ENCODE measurements around the gene FSCN2. TPM values are rescaled to one million over a fixed set of nuclear protein-coding genes. Genes with fewer than 3 reads are reported as not detected.
"Not testable (repeated sequence)": the region's sequence is repeated elsewhere in the genome, so short reads cannot be mapped to it uniquely, and the experiment has no call there.

Gene FSCN2
- total RNA-seq, 1 experiment from 2014 or later: 1.6 TPM

DNA sequence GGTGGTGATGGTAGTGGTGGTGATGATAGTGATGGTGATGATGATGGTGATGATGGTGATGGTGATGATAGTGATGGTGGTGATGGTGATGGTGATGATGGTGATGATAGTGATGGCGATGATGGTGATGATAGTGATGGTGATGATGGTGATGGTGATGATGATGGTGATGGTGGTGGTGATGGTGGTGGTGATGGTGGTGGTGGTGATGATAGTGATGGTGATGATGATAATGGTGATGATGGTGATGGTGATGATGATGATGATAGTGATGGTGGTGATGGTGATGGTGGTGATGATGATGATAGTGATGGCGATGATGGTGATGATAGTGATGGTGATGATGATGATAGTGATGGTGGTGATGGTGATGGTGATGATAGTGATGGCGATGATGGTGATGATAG is 3.8 kb downstream of the FSCN2 start:
- H2BK15ac ChIP-seq (ENCODE audit: low read depth, low read length); H4K5ac ChIP-seq (ENCODE audit: insufficient read length, low read depth, low read length); H2BK12ac ChIP-seq (ENCODE audit: insufficient read length, low read depth, low read length); H3K4ac ChIP-seq (ENCODE audit: low read depth, low read length); H3K79me1 ChIP-seq (ENCODE audit: insufficient read depth, low read depth, low read length, poor library complexity, severe bottlenecking); H2AK5ac ChIP-seq (ENCODE audit: insufficient read length, low read length); H3K4me3 Mint-ChIP-seq; H3K4me2 ChIP-seq (ENCODE audit: insufficient read depth, insufficient read length, low read length); H3K9ac ChIP-seq (ENCODE audit: extremely low read depth, insufficient read length, low read length); H2BK5ac ChIP-seq (ENCODE audit: insufficient read length, low read length); H3K27ac Mint-ChIP-seq; H2AFZ ChIP-seq (ENCODE audit: low read length); H3K18ac ChIP-seq (ENCODE audit: insufficient read length, low read depth, low read length); H3T11ph ChIP-seq (ENCODE audit: low read length); H4K91ac ChIP-seq (ENCODE audit: insufficient read length, low read depth, low read length); H3K4me1 ChIP-seq (ENCODE audit: insufficient read depth, low read length); H4K8ac ChIP-seq (replicated peaks; ENCODE audit: insufficient read length, low read depth, low read length); H3K23me2 ChIP-seq (ENCODE audit: insufficient read length, low read depth, low read length, poor library complexity, severe bottlenecking); H3K27ac ChIP-seq (ENCODE audit: insufficient read length, low read depth, low read length); H3K56ac ChIP-seq (ENCODE audit: insufficient read length, low read depth, low read length); H3K23ac ChIP-seq (ENCODE audit: insufficient read length, low read depth, low read length); H2BK20ac ChIP-seq (ENCODE audit: low read depth, low read length, poor library complexity, severe bottlenecking); H4K20me1 ChIP-seq (ENCODE audit: control insufficient read depth, insufficient read depth, insufficient read length); H3K9me3 Mint-ChIP-seq; H3K9me3 ChIP-seq (ENCODE audit: control insufficient read depth, low read depth, low read length); DNase-seq; H3K14ac ChIP-seq (ENCODE audit: insufficient read depth, low read length); H3K27me3 ChIP-seq (ENCODE audit: insufficient read depth, low read length); H3K79me2 ChIP-seq (ENCODE audit: insufficient read depth, low read length); H2BK120ac ChIP-seq (ENCODE audit: low read depth, low read length, poor library complexity, severe bottlenecking); H3K36me3 Mint-ChIP-seq (ENCODE audit: insufficient read depth in 1 of 3, low read depth in 3 of 3); H3K4me1 Mint-ChIP-seq: not testable (repeated sequence)
- WGBS (ENCODE audit: extremely low coverage, insufficient read length, low lambda C conversion rate): no CpG with 5 or more reads among the region's 3 CpGs
- peaks cover 41% of the 10 kb centered on the region for H3K27me3 Mint-ChIP-seq (ENCODE audit: low read depth)
